GM10248 (cell line): Measurements from ENCODE around the gene ADK.

Source experiments
- CTCF ChIA-PET: fragments of 300-600 bp; sonication (Branson Sonifier 250); formaldehyde crosslinking; extraction: SDS; loops from one replicate; lab custom pipeline; 2021; ENCODE audit warnings: antibody characterized with exemption; lab: Yijun Ruan, JAX
- POLR2A ChIA-PET: fragments of 350-650 bp; sonication (Branson Sonifier 250); formaldehyde crosslinking; extraction: SDS; loops from one replicate; lab custom pipeline; 2020; ENCODE audit warnings: antibody characterized with exemption; lab: Yijun Ruan, JAX
- DNase-seq: peaks from one replicate; pipeline ENCODE4 v3.0.0; 2012; ENCODE audit errors: extremely low spot score
- TF ChIP-seq, protein P1 (sequence below): IDR thresholded peaks from 2 replicates; pipeline ENCODE4 v1.5.1; 2012; ENCODE audit warnings: mild to moderate bottlenecking, low read depth; ENCODE audit errors: extremely low read depth, missing control alignments, control extremely low read depth

ADK gene

DNA sequence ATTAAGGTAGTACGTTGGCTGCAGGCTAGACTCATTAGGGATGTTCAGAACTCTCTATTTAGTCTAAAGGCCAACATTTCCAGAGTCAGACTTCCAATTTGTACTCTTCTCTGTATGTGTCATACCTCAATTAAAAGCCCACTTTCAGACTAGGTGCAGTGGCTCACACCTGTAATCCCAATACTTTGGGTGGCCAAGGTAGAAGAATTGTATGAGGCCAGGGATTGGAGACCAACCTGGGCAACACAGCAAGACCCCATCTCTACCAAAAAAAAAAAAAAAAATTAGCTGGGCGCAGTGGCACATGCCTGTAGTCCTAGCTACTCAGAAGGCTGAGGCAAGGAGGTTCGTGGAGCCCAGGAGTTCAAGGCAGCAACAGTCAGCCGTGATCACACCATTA is 484.6 kb downstream of the ADK start:
- CTCF ChIA-PET: interaction anchor here (1.1 kb wide), 1 partner anchor 14 kb away, joined by 5 read pairs; no protein-coding TSS in a partner anchor
- TF ChIP-seq, protein P1, sequence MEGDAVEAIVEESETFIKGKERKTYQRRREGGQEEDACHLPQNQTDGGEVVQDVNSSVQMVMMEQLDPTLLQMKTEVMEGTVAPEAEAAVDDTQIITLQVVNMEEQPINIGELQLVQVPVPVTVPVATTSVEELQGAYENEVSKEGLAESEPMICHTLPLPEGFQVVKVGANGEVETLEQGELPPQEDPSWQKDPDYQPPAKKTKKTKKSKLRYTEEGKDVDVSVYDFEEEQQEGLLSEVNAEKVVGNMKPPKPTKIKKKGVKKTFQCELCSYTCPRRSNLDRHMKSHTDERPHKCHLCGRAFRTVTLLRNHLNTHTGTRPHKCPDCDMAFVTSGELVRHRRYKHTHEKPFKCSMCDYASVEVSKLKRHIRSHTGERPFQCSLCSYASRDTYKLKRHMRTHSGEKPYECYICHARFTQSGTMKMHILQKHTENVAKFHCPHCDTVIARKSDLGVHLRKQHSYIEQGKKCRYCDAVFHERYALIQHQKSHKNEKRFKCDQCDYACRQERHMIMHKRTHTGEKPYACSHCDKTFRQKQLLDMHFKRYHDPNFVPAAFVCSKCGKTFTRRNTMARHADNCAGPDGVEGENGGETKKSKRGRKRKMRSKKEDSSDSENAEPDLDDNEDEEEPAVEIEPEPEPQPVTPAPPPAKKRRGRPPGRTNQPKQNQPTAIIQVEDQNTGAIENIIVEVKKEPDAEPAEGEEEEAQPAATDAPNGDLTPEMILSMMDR: no peak
- no peak for DNase-seq
- POLR2A ChIA-PET: no interaction called here

DNA sequence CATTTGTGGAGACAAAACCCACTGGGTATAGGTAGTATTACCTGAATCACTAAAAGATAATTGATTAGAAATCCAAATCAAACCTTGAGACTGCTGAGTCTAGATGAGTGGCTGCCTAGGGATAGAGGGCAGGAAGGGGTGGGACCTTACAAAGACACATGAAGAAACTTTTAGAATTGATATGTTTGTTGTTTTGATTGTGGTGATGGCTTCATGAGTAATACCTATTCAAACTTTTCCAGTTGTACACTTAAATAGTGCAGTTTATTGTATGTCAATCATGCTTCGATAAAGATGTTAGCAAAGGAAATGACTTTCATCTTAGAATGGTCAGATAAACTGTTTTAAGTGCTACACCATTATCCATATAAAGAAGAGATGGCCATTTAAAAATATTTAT is 486.7 kb downstream of the ADK start:
- CTCF ChIA-PET: interaction anchor here (1.4 to 4.7 kb wide), 3 partner anchors 10 to 36 kb away, joined by 3 to 26 read pairs (median 18); no protein-coding TSS in a partner anchor
- TF ChIP-seq, protein P1: no peak
- POLR2A ChIA-PET: no interaction called here
- no peak for DNase-seq

DNA sequence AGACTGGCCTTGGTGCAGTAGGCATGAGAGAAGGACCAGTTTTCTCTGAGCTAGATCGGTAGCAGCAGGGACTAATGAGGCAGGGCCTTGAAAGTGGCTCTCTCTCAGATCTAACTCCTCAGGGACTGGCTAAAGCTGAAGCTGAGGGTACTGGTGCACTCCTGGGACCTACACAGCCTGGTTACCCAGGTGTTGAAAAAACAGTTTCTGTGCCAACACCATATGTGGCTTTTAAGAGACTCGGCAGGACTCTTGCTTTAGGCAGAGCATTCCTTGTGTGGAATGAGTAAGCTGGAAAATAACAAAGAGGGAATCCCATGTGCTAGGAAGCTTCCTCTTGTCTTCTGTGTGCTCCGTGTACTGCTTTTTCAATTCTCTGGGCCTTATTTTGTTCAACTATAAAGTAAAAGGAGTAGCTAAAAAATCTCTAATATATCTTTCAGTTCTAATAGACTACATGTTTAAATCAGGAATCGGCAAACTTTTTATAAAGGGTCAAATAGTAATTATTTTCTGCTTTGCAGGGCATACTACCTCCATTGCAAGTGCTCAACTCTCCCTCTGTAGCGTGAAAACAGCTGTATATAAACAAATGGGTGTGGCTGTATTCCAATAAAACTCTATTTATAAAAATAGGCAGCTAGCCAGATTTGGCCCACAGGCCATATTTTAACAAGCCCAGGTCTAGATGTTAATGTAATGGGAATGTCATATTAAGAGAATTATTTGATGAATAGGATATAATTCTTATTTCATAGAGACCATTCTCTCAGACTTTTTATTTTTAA is 489.3 kb downstream of the ADK start:
- TF ChIP-seq, protein P1: no peak
- POLR2A ChIA-PET: no interaction called here
- no peak for DNase-seq
- CTCF ChIA-PET: interaction anchor here (0.8 to 4.7 kb wide), 3 partner anchors 10 to 16 kb away, joined by 3 to 26 read pairs (median 18); no protein-coding TSS in a partner anchor

DNA sequence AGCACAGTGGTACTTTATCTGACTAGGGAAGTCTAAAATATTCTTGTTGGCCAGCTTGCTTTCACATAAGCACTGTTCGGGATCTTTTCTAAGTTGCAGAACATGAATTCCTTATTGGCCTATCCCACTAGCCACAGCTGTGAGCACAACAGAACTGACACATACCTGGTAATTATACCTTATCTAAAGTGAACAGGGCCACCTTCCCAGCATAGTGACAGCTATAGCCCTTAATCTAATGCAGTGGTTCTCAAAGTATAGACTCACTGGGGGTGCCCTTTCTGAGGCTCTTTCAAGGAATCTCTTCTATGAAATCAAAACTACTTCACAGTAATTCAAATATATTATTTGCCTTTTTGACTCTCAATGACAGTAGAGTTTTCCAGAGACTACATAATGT is 490.6 kb downstream of the ADK start:
- ChIA-PET POLR2A (no interaction called here), CTCF (interaction anchor here (4.7 kb wide), 1 partner anchor 8 kb away, joined by 18 read pairs; no protein-coding TSS in a partner anchor)
- TF ChIP-seq, protein P1: no peak
- DNase-seq: no peak

DNA sequence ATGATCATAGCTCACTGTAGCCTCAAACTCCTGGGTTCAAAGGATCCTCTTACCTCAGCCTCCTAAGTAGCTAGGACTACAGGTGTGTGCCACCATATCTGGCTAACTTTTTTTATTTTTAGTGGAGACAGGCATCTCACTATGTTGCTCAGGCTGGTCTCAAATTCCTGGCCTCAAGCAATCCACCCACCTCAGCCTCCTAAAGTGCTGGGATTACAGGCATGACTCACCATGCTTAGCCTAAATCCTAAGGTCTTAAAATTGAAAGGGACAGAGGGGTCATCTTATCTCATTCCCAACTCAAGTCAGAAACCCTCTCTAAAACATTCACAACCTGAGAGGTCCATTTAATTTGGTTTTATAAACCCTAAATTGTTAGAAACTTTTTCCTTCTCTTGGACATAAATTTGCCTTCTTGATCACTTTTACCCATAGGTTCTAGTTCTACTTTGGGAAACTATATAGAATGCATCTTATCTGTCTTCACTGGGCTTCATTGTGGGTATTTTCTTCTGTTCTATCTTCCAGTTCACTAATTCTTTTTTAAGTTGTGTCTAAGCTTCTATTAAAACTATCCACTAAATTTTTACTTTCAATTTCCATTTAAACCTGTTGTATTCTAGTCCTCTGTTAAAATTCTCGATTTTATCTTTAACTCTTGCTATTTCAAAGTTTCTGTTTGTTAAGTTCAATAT is 492.0 kb downstream of the ADK start:
- CTCF ChIA-PET: interaction anchor here (1.2 to 2.0 kb wide), 2 partner anchors 10 to 229 kb away, joined by 4 to 5 read pairs; no protein-coding TSS in a partner anchor
- no peak for DNase-seq
- POLR2A ChIA-PET: no interaction called here
- TF ChIP-seq, protein P1: no peak

DNA sequence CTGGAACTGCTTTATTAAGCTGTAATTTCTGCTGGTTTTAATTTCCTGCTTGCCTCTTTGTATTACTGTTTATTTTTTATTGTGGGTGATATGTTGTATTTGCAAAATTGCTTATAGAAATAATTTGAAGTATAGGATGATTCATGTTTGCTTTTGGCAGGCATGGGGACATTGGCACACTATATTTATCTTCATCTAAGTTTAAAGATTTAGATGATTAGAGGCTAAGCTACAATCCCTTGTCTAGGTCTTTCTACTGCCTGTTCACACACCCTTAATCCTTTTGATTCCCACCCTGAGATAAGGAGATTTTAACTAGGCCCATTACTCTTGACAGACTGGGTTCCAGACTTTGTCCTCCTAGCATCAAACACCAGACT is 492.6 kb downstream of the ADK start:
- TF ChIP-seq, protein P1: no peak
- POLR2A ChIA-PET: no interaction called here
- DNase-seq: no peak
- CTCF ChIA-PET: interaction anchor here (1.2 to 2.0 kb wide), 3 partner anchors 9 to 228 kb away, joined by 3 to 5 read pairs (median 4); no protein-coding TSS in a partner anchor
